HG03064 (cell line): Measurements from ENCODE around the gene TRIO.

Experiments used
- ATAC-seq: cut with Tn5 transposase; IDR thresholded peaks from one replicate; pipeline ENCODE4 v1.9.1; 2021; ENCODE audit warnings: low read depth; ENCODE audit not compliant: unreplicated experiment

The TRIO gene

GRCh38 chr5:14308384-14309154 lies 165.4 kb downstream of the TRIO start:
- ATAC-seq = no peak

- no peak for ATAC-seq
These were observed 166.1 kb downstream of the TRIO start for GRCh38 chr5:14309199-14309598.

- no peak for ATAC-seq
These were observed 166.9 kb downstream of the TRIO start for GRCh38 chr5:14309878-14310531.

DNA sequence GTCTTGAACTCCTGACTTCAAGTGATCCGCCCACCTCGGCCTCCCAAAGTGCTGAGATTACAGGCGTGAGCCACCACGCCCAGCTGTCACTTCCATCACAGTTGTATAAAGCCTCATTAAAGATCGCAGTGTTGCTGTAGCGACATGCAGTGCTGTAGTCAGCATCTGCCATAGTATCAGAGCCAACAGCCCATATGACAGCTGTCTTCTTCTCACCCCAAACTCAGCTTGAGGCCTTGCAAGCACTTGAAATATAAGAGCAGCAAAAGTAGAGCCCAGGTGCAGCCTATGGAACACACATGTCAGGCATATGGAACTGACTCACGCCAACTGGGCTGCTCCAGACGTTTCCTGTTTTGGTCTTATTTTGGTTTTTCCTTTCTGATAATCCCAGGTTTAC lies 167.8 kb downstream of the TRIO start:
- ATAC-seq = no peak

GRCh38 chr5:14313986-14314690 lies 171.0 kb downstream of the TRIO start:
- no peak for ATAC-seq

GRCh38 chr5:14316471-14316870 lies 173.3 kb downstream of the TRIO start:
- no peak for ATAC-seq

- no peak for ATAC-seq
These were observed 176.0 kb downstream of the TRIO start for GRCh38 chr5:14319102-14319501.

GRCh38 chr5:14321936-14322335 lies 178.8 kb downstream of the TRIO start:
- ATAC-seq = no peak

DNA sequence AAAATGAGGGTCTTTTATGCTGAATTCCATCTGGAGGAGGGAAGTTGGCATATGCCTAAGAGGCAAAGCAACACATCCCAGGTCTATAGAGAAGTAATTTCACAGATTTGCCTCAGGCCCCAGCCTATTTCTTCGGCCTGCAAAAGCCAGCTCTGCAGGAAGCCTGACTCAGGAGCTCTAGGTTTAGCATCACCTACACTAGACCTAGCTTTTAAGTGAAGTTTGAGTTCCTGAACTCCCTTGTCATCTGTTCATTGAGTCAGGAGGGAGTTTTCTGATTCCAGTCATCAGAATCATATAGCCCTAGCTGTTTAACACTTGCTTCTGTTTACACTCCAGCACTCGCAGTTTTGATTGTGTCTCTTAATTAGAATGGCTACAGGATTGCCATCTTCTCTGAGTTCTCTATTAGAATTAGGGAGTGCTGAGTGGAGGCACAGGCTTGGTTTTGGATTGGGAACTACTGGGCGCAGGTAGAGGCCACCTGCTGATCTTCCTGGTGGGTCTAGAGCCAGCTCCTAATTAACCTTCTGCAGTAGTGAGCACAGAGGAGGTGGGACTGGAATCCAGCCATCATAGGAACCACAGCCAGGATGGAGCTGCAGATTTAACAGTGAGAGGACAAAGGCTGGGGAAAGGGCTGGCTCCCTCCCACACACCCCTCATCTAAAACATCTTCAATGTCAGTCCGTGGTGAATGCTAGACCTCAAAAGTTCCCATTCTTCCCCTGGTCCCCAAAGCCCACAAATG lies 179.5 kb downstream of the TRIO start:
- ATAC-seq = no peak

DNA sequence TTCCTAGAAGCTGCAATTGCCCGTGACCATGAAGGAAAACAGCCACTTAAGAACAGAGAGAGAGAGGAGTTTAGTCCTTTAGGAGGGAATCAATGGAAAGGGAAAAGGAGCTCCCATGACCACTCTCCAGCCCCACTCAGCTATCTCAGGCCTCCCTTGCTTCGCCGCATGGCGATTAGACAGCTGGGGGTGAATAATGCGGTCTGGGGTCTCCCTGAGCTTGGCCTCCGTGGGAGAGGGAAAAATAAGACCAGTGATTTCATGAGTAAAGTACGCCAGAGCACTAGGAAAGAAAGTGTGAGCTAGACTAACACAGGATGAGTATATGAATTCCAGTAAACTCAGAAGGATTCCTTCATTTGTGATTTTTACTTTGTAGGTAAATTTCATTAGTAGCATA lies 180.3 kb downstream of the TRIO start:
- no peak for ATAC-seq

GRCh38 chr5:14325369-14325768 lies 182.2 kb downstream of the TRIO start:
- no peak for ATAC-seq

DNA sequence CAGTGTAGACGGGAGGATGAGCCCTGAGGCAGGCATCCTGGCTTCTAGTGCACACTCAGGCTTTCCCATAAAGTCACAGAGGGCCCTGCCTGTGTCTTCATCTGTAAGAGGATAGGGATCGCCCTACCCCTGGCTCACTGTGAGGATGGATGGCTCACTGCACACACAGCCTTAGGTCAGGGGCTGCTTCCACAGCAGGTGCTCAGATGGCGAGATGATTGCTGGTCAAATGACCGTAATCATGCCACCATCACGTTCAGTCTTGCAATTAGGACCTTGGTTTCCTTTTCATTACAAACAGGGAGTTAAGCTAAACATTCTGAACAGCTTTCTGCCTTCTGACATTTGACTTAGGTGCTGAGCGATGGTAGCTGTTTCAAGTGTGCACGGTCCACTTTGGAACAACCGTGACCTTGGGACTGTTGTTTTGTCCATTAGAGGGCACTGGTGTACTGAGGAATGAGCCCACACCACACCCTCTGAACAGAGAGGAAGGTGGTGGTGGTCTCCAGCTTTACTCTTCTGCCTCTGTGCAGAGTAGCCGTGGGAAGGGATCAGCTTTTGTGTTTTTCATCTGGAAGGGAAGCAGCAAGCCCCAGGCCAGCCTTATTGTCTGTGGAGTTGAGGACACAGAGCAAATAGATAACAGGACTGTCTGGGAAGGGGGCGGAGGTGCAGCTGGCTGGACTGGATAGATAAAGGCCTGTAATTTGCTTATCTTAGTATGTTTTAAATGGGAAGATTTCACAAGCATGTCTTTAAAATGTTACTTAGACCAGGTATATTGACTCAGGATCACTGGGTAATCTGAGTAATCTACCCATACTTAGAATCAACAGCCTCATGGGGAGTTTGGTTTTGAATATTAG lies 183.1 kb downstream of the TRIO start:
- ATAC-seq = no peak

DNA sequence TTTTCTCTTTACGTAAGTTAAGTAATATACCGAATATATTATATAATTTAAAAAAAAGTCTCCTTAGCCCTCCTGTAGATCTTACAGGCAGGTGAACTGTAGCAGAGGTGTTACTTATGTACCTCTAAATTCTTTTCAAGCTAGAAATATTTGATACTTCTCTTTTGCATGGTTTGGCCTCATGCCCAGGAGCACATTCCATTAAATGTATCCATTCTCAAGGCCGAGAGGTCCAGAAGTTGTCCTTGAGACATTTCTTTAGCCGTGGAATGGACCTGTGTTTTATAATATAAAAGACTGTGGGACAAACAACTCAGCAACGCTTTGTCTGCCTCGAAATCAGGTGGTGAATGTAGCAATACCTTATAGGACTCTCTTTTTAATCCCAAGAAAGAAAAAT lies 184.5 kb downstream of the TRIO start:
- no peak for ATAC-seq

- ATAC-seq = no peak
These were observed 185.0 kb downstream of the TRIO start for GRCh38 chr5:14328144-14328543.

DNA sequence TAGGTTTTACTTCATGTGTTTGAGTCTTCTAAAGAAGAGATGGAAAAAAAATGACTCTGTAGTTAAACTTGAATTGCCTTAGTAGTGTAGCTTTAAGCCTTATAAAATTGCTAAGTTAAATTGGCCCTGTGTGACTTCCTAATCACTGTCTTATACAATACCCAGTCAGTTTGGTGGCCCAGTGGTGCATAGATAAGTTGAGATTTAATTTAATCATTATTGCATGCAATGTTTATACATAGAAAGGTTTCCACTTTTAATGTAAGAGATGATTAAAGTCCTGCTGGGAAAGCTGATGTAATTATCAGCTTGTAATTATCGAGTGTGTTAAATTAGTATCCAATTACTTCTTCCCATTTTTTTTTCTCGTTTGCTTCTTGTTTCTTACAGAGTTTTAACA lies 187.1 kb downstream of the TRIO start:
- no peak for ATAC-seq

DNA sequence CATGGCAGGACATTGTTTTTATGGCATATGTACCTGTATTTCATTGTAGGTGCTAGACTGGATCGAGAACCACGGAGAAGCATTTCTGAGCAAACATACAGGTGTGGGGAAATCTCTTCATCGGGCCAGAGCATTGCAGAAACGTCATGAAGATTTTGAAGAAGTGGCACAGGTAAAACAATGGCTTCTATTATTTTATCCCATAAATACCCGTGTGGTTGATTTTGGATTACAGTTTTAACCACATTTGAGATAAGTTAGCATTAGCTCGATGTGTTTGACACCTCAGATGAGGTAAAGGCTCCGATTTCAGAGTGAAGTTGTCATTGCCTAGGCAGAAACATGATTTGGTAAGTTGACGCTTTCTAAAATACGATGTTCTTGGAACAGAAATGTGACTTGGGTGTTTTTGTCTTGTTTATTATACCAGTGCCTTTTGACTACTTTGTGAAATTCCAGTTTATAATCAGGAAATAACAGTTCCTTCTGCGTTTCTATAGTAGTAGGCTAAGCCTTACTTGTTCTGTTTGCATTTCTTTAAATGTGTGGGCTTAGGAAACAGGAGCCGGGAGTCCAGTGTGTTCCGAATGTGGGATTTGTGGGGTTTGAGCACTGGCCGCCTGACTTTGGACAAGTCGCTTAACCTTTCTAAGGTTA lies 187.7 kb downstream of the TRIO start:
- ATAC-seq = no peak

- ATAC-seq = no peak
These were observed 188.2 kb downstream of the TRIO start for GRCh38 chr5:14331386-14331781.

GRCh38 chr5:14332038-14332631 lies 189.0 kb downstream of the TRIO start:
- no peak for ATAC-seq

DNA sequence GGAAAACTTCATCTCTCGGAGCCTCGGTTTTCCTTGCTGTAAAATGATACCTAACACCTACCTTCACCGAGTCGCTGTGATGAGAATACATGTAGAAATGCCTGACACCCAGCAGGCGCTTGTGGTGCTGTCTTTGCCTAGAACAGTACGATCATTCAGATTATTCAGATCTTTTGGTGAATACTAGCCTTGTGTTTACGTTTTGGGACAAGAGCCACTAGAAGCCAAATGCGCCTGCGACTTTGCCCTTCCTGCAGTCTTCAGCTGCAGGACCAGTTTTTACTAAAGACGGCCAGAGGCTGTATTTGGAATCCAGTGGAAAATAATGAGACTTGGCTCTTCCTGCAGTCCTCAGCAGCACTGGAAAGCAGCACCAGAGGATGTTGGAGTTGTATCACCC lies 189.6 kb downstream of the TRIO start:
- no peak for ATAC-seq
